KOPT-K1 (cell line): ENCODE results near the gene KRTAP12-3.
"Not testable (repeated sequence)": the region's sequence is repeated elsewhere in the genome, so short reads cannot be mapped to it uniquely, and the experiment has no call there.

Experiments
- H3K27ac ChIP-seq: fragments of 200-600 bp; sonication (generic); 2 replicates; pipeline ENCODE4 v1.5.1; 2016; ENCODE audit warnings: antibody characterized with exemption, mild to moderate bottlenecking, low read depth, low read length; ENCODE audit not compliant: poor library complexity, severe bottlenecking
- H3K36me3 ChIP-seq: fragments of 200-600 bp; sonication (generic); 2 replicates; pipeline ENCODE4 v1.5.1; 2017; ENCODE audit warnings: antibody characterized with exemption, mild to moderate bottlenecking, low read length, moderate library complexity; ENCODE audit not compliant: insufficient read depth
- H3K9me3 ChIP-seq: fragments of 200-600 bp; sonication (generic); 2 replicates; pipeline ENCODE4 v1.5.1; 2017; ENCODE audit warnings: antibody characterized with exemption, low read length, mild to moderate bottlenecking; ENCODE audit not compliant: insufficient read depth, poor library complexity, severe bottlenecking

The KRTAP12-3 gene

DNA sequence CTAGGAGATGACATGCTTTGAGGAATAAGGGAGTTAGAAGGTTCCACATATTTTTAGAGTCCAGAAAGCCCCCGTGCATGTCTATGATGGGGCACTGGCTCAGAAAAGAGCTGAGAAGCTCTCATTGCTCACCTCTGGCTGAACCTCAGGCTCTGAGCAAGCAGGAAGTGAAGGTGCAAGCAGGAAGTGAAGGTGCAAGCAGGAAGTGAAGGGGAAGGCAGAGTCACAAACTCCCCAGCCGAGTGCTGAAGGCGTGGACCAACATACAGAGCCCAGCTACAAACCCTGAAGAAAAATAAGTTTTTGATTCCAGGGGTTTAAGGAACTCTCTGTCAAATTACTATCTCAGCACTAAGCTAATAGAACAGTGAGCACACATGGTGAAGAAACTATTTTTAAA is 38.8 kb upstream of the KRTAP12-3 start:
- H3K27ac ChIP-seq = peak overlapping the region; percentile 38
- H3K36me3 ChIP-seq = no peaks in the 10 kb centered on the region
- H3K9me3 ChIP-seq = peaks cover 24% of the 10 kb centered on the region

DNA sequence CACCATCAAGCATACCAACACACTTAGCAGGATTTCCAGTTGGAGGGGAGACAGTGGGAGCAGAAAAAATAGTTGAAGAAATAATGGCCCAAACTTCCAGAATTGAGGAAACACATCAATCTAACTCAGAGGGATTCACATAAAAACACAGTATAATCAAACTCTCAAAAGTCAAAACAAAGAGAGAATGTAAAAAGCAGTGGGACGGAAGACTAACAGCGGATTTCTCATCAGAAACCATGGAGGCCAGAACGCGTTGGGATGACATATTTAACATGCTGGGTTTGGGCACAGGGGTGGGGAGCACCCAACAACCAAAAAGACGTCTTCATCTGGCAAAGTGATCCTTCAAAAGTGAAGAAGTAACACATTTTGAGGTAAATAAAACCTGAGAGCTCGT is 37.8 kb upstream of the KRTAP12-3 start:
- Histone ChIP-seq H3K27ac (no peak overlapping the region), H3K9me3 (peaks cover 34% of the 10 kb centered on the region), H3K36me3 (no peaks in the 10 kb centered on the region)

DNA sequence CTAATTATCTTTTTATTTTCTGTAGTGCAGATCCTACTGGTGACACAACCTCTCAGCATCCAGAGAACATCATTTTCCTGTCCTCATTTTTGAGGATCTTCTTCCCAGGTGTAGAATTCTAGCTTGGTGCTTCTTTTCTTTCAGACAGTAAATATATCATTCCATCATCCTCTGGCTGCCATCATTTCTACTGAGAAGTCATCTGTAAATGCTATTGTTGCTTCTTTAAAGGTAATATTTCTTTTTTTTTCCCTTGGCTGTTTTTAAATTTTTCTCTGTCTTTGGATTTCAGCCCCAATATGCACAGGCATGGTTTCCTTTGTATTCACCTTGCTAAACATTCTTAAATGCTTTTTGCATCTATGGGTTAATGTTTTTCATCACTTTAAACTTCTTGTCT is 34.2 kb upstream of the KRTAP12-3 start:
- H3K9me3 ChIP-seq = peaks cover 37% of the 10 kb centered on the region
- no peak overlapping the region for H3K27ac ChIP-seq
- no peaks in the 10 kb centered on the region for H3K36me3 ChIP-seq

DNA sequence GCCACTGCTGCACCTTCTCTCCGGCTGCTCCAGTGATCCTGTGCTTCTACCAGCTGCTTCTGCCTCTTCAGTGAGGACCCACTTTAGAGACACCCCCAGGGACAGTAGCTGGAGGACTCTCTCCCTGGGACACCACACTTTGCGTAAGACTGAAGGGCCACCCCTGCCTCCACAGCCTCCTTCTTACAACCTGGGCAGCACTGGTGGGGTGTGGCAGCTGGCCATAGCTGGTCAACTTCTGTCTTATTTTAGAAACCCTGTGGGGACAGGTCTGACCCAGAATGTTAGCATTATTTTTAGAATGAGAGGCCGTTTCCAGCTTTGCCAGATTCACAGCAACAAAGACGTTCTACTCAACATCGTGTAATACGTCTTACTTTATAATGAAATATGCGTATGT is 32.0 kb upstream of the KRTAP12-3 start:
- Histone ChIP-seq H3K27ac (no peak overlapping the region), H3K9me3 (peaks cover 34% of the 10 kb centered on the region), H3K36me3 (no peaks in the 10 kb centered on the region)

DNA sequence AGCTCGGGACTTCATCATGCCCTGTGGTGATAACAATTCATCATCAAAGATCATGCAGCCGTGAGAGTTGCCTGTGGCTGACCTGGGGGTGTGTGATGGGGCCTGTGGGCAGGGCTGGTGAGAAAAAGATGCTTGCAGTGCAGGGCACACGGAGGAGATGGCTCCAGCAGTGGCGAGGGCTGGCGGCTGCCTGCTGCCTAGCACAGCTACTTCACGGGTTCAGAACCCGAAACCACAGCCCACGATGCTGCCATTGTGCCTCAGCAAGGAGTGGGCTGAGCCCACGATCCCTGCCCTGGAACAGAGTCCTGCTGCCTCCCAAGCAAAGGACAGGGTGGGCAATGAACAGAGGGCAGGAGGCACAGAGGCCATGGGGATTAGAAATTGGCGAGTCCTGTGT is 31.5 kb upstream of the KRTAP12-3 start:
- Histone ChIP-seq H3K9me3 (peaks cover 39% of the 10 kb centered on the region), H3K27ac (no peak overlapping the region), H3K36me3 (no peaks in the 10 kb centered on the region)

DNA sequence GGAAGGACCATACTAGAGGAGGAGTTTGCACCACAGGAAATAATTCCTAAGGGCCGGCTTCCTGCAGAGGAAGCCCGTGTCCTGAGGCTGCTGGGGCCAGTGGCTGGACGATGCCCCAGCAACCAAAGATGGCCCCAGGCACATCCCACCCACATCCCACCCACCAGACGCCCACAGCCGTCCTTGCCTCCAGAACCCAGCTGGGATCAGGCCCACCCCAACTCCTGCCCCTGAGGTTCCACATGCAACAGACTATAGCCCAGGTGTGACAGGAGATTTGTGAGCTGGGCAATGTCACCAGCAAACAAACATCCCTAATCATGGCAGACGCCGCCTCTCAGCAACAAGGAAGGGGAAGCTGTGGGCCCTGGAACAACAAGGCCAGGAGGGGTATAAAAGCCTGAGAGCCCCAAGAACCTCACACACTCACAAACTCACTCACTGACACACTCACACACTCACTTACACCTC is 31.0 kb upstream of the KRTAP12-3 start, which contains the start of gene KRTAP10-9:
Gene KRTAP10-9, plus strand, starts transcription at position 421 of the 471 bp plus-strand sequence. CDS start 79 bp downstream, outside the sequence.
- Histone ChIP-seq H3K27ac (no peak within 1 kb of the TSS), H3K9me3 (peaks cover 43% of the 10 kb centered on the region), H3K36me3 (no peaks in the 10 kb centered on the region)

DNA sequence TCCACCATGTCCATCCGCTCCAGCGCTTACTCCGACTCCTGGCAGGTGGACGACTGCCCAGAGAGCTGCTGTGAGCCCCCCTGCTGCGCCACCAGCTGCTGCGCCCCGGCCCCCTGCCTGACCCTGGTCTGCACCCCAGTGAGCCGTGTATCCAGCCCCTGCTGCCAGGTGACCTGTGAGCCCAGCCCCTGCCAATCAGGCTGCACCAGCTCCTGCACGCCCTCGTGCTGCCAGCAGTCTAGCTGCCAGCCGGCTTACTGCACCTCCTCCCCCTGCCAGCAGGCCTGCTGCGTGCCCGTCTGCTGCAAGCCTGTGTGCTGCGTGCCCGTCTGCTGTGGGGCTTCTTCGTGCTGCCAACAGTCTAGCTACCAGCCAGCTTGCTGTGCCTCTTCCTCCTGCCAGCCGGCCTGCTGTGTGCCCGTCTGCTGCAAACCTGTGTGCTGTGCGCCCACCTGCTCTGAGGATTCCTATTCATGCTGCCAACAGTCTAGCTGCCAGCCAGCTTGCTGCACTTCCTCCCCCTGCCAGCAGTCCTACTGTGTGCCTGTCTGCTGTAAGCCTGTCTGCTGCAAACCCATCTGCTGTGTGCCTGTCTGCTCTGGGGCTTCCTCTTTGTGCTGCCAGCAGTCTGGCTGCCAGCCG is 30.4 kb upstream of the KRTAP12-3 start:
- not testable (repeated sequence) for H3K27ac ChIP-seq, H3K36me3 ChIP-seq
- peaks cover 49% of the 10 kb centered on the region for H3K9me3 ChIP-seq

DNA sequence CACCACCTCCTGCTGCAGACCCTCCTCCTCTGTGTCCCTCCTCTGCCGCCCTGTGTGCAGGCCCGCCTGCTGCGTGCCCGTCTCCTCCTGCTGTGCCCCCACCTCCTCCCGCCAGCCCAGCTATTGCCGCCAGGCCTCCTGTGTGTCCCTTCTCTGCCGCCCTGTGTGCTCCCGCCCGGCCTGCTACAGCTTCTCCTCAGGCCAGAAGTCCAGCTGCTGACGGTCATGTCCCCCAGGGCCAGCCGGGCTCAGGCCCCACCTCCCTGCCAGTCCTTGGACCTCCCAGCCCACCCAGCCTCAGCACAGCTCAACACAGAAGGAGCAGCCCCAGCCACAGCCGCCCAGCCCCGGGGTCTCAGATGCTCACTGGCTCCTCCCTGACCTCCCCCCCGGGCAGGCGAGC is 29.9 kb upstream of the KRTAP12-3 start:
- H3K36me3 ChIP-seq, H3K27ac ChIP-seq: not testable (repeated sequence)
- peaks cover 48% of the 10 kb centered on the region for H3K9me3 ChIP-seq

DNA sequence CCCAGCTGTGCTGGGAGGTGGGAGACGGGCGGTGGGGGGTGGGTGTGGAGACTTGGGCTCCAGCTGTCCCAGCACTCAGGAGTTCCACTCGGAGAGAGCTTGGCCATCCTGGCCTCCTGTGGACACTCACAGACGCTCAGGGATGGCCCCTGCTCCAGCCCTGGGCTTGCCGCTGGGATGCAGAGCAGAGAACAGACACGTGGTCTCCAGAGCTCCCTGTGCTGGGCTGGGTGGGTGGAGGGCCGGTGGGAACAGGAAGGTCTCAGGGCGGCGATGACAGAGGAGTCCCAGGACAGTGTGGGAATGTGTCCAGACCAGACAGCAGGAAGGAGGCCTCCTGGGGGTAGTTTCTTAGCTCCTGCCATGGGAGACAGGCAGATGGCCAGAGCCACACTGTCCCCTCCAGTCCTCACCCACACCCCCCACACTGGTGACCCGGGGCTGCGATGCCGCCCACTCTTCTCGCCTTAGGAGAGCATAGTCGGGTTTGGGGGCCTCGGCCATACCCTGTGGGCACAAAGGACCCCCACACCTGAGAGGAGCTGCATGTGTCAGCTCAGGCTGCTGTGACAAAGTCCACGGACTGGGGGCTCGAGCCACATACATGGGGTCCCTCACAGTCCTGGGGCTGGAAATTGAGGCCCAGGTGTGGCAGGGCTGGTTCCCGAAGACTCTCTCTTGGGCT is 28.9 kb upstream of the KRTAP12-3 start:
- peaks cover 38% of the 10 kb centered on the region for H3K9me3 ChIP-seq

DNA sequence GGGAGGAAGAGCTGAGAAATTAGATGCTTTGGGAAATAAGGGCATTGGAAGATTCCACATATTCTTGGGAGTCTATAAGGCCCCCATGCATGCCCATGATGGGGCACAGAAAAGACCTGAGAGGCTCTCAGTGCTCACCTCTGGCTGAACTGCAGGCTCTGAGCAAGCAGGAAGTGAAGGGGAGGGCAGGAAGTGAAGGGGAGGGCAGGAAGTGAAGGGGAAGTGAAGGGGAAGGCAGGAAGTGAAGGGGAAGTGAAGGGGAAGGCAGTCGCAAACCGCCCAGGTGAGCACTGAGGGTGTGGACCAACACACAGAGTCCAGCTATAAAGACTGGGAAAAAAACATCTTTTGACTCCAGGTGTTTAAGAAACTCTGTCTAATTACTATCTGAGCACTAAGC is 27.3 kb upstream of the KRTAP12-3 start:
- Histone ChIP-seq H3K9me3 (peaks cover 25% of the 10 kb centered on the region), H3K36me3 (no peaks in the 10 kb centered on the region), H3K27ac (no peak overlapping the region)

More for the DNA sequence above, 28.9 kb upstream of the KRTAP12-3 start:
- Histone ChIP-seq H3K36me3 (no peaks in the 10 kb centered on the region), H3K27ac (no peak overlapping the region)

DNA sequence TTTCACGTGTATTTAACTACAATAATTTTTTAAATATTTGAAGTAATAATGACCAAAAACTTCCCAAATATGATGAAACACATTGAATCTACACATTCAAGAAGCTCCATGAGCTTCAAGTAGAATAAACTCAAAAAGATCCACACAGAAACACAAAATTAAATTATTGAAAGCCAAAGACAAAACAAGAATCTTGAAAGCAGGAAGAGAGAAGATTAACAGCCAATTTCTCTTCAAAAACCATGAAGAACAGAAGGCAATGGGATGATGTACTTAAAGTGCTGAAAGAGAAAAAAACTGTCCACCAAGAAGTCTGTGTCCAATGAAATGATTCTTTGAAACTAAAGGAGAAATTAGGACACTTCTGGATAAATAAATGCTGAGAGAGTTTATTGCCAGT is 25.7 kb upstream of the KRTAP12-3 start:
- H3K9me3 ChIP-seq = peaks cover 25% of the 10 kb centered on the region
- no peak overlapping the region for H3K27ac ChIP-seq

DNA sequence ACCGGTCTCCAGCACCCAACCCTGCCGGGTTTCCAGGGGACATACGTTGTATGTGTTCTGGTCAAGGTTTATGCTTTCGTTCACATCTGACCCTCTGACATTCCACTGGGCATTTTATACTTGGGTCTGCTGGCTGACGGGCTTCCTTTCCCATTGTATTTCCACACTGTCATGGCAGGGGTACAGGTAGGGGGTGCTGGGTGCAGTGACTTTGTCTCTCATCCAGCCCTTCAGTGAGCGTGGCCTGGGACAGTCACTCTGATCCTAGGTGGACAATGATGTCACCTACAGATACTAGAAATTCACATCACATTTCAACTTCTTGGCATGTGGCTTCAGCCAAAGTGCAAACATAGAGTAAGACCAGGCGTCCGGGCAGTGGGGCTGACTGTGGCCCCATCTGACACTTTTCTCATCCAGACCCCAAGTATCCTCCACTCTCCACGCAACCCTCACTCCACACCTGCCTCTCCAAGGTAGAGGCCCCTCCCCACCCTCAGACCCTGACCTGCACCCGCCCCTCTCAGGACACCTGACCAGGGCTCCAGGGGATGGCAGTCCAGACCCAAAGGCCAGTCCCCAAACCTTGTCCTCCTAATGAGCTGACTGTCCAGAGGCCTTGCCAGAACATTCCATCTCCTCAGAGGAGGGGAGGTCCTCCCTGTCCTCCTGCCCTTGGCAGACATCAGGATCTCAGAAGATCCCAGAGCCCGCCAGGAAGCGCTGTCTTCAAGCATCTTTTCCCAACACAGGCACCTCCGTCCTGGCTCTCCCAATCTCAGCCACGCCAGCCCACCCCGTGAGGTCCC is 21.3 kb upstream of the KRTAP12-3 start:
- H3K27ac ChIP-seq = no peak overlapping the region
- H3K36me3 ChIP-seq = no peaks in the 10 kb centered on the region
- peaks cover 21% of the 10 kb centered on the region for H3K9me3 ChIP-seq

More for the DNA sequence above, 25.7 kb upstream of the KRTAP12-3 start:
- no peaks in the 10 kb centered on the region for H3K36me3 ChIP-seq

DNA sequence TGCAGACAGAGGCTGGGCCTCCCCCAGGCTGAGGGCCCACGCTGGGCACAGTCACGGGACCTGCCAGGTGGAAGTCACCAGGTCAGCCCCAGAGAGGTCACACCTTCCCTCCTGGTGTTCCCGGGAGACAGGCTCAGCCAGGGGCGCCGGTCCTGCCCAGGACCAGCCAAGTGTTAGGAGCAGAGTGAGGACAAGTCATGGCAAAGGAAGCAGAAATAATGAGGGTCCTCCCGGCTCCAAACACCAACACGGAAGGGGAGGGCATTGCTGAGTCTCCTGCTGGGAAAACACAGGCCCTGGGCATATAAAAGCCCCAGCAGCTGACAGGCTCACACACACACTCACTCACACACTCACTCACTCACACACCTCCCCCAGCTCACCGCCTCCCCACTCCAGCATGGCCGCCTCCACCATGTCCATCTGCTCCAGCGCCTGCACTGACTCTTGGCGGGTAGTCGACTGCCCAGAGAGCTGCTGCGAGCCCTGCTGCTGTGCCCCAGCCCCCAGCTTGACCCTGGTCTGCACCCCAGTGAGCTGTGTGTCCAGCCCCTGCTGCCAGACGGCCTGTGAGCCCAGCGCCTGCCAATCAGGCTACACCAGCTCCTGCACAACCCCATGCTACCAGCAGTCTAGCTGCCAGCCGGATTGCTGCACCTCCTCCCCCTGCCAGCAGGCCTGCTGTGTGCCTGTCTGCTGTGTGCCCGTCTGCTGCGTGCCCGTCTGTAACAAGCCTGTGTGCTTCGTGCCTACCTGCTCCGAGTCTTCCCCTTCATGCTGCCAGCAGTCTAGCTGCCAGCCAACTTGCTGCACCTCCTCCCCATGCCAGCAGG is 20.5 kb upstream of the KRTAP12-3 start, which contains the start of gene KRTAP10-10:
Gene KRTAP10-10, plus strand, starts transcription at position 339 of the 833 bp plus-strand sequence. Its CDS starts 62 bp downstream, at position 401.
- Histone ChIP-seq H3K27ac (no peak within 1 kb of the TSS), H3K9me3 (peaks cover 16% of the 10 kb centered on the region), H3K36me3 (no peaks in the 10 kb centered on the region)

DNA sequence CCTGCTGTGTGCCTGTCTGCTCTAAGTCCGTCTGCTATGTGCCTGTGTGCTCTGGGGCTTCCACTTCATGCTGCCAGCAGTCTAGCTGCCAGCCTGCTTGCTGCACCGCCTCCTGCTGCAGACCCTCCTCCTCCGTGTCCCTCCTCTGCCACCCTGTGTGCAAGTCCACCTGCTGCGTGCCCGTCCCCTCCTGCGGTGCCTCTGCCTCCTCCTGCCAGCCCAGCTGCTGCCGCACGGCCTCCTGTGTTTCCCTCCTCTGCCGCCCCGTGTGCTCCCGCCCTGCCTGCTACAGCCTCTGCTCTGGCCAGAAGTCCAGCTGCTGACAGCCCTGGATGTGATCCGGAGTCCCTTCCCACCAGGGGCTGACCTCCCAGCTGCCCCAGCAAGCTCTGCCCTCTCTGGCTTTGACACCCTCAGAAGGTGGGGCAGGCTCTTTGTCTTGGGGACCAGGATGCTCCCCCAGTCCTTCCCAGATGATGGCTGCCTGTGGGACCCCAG is 19.8 kb upstream of the KRTAP12-3 start:
- peaks cover 13% of the 10 kb centered on the region for H3K9me3 ChIP-seq
- H3K36me3 ChIP-seq, H3K27ac ChIP-seq: not testable (repeated sequence)
